ENCODE results near the gene SLC36A1.

GRCh38 chr5:151531581-151531980 is 84.2 kb downstream of the SLC36A1 start:
- TF ChIP-seq CTCF (conservative IDR thresholded peaks at IDR 0.05) (no peak), EZH2 (IDR thresholded peaks at IDR 0.05; ENCODE audit: low read depth) (no peak)
